ENCODE measurements around the gene EFNA5. TPM values are rescaled to one million over a fixed set of nuclear protein-coding genes. Genes with fewer than 3 reads are reported as not detected.

The EFNA5 gene
- total RNA-seq, 3 donors from 2014 or later (not counting 1 experiment from before 2014, with no cell fraction given), result 2.2 to 8.1 (median 4.3) TPM

DNA sequence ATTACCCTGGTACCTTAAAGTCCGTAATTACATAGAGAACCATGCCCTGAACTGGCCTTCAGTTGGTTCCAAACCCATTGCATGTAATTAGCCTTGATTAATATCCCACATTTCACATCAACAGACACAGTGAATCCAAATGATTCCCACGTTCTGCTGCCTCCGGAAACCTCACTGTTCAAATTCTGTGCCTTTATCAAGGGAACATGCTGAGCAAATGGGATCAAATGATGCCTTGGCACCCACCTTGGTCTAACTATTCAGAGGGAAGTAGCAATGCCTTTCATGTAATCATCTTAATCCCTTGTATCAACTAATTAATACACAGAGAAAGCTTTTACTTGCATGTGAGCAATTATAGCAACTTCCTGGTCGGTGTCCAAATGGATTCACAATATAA lies 100.6 kb downstream of the EFNA5 start:
- Mint-ChIP-seq H3K9me3 (no peaks in the 10 kb centered on the region), H3K36me3 (no peaks in the 10 kb centered on the region)

GRCh38 chr5:107567901-107568671 lies 102.7 kb downstream of the EFNA5 start:
- H3K27me3 ChIP-seq (ENCODE audit: control insufficient read depth, insufficient read depth, low read length), result no peaks in the 10 kb centered on the region
- ATAC-seq (no peak), DNase-seq (no peak)
- no peaks in the 10 kb centered on the region for H3K36me3 ChIP-seq (ENCODE audit: control insufficient read depth, insufficient read depth, low read length)
- intact Hi-C loops (cut with micrococcal nuclease), result no loop called here
- Mint-ChIP-seq H3K9me3 (no peaks in the 10 kb centered on the region), H3K4me3 (no peak overlapping the region), H3K27ac (no peak overlapping the region), H3K36me3 (no peaks in the 10 kb centered on the region), H3K27me3 (ENCODE audit: low read depth in 2 of 2) (peaks cover 0 to 2% of the 10 kb centered on the region in 2 donors), H3K4me1 (peaks cover 17 to 29% of the 10 kb centered on the region in 2 donors)
- 85% methylated on average over 3 of the region's 4 CpGs for WGBS (ENCODE audit: insufficient coverage)
- no peak for TF ChIP-seq CTCF (IDR thresholded peaks at IDR 0.05)
- no peak overlapping the region for H3K27ac ChIP-seq (ENCODE audit: low read length)
- H3K4me3 ChIP-seq (ENCODE audit: low read length), result no peak overlapping the region
- no peaks in the 10 kb centered on the region for H3K9me3 ChIP-seq (ENCODE audit: control insufficient read depth, insufficient read depth, low read length)
- H3K4me1 ChIP-seq (ENCODE audit: control insufficient read depth, insufficient read depth, low read length), result peaks cover 20% of the 10 kb centered on the region

More for the DNA sequence above, 100.6 kb downstream of the EFNA5 start:
- no peak overlapping the region for H3K4me3 Mint-ChIP-seq
- no peak for DNase-seq
- Histone ChIP-seq H3K9me3 (ENCODE audit: control insufficient read depth, insufficient read depth, low read length) (no peaks in the 10 kb centered on the region), H3K27ac (ENCODE audit: low read length) (no peak overlapping the region), H3K4me1 (ENCODE audit: control insufficient read depth, insufficient read depth, low read length) (peaks cover 20% of the 10 kb centered on the region), H3K27me3 (ENCODE audit: control insufficient read depth, insufficient read depth, low read length) (no peaks in the 10 kb centered on the region), H3K4me3 (ENCODE audit: low read length) (no peak overlapping the region), H3K36me3 (ENCODE audit: control insufficient read depth, insufficient read depth, low read length) (no peaks in the 10 kb centered on the region)
- 94% methylated on average over 4 of the region's 4 CpGs for WGBS (ENCODE audit: insufficient coverage)
- peak overlapping the region; percentile 88 to 90 for H3K27ac Mint-ChIP-seq
- H3K27me3 Mint-ChIP-seq (ENCODE audit: low read depth in 2 of 2), result peaks cover 0 to 2% of the 10 kb centered on the region in 2 donors
- ATAC-seq, result no peak
- intact Hi-C loops (cut with micrococcal nuclease), result loop anchor here (5.0 kb wide), 3 partner anchors 203 to 323 kb away; no protein-coding TSS in a partner anchor
- TF ChIP-seq CTCF (IDR thresholded peaks at IDR 0.05), result no peak
- H3K4me1 Mint-ChIP-seq, result peaks cover 17 to 25% of the 10 kb centered on the region in 2 donors

- H3K36me3 ChIP-seq (ENCODE audit: control insufficient read depth, insufficient read depth, low read length), result no peaks in the 10 kb centered on the region
- ATAC-seq, result no peak
- H3K27me3 ChIP-seq (ENCODE audit: control insufficient read depth, insufficient read depth, low read length), result no peaks in the 10 kb centered on the region
- peaks cover 14 to 30% of the 10 kb centered on the region in 2 donors for H3K4me1 Mint-ChIP-seq
- no peaks in the 10 kb centered on the region for H3K9me3 Mint-ChIP-seq
- no peak for TF ChIP-seq CTCF (IDR thresholded peaks at IDR 0.05)
- no peak for DNase-seq
- WGBS (ENCODE audit: insufficient coverage), result 80% methylated on average over 1 of the region's 2 CpGs
- no peak overlapping the region for H3K4me3 ChIP-seq (ENCODE audit: low read length)
- no peak overlapping the region for H3K27ac Mint-ChIP-seq
- H3K4me1 ChIP-seq (ENCODE audit: control insufficient read depth, insufficient read depth, low read length), result peaks cover 16% of the 10 kb centered on the region
- no peak overlapping the region for H3K27ac ChIP-seq (ENCODE audit: low read length)
- H3K4me3 Mint-ChIP-seq, result no peak overlapping the region
- H3K36me3 Mint-ChIP-seq, result no peaks in the 10 kb centered on the region
- intact Hi-C loops (cut with micrococcal nuclease), result no loop called here
- H3K9me3 ChIP-seq (ENCODE audit: control insufficient read depth, insufficient read depth, low read length), result no peaks in the 10 kb centered on the region
- H3K27me3 Mint-ChIP-seq (ENCODE audit: low read depth in 2 of 2), result no peaks in the 10 kb centered on the region
Measured at GRCh38 chr5:107566986-107567385, 103.8 kb downstream of the EFNA5 start.

Data from natural killer cell (primary cell).